A549 (cell line): Measurements from ENCODE around the gene HYAL3. TPM values are rescaled to one million over a fixed set of nuclear protein-coding genes. Genes with fewer than 3 reads are reported as not detected.
A peak's percentile ranks its signal among the peaks of the same experiment; 100 is the strongest.

Experiments used
- ATAC-seq, 2 experiments: fragments of 200-7000 bp in 1 of 2; fragments of >200 bp in 1 of 2; cut with Nextera tagmentation in 1 of 2; cut with Tn5 transposase in 1 of 2; 3 replicates each; pipeline versions ENCODE4 v1.8.0 to v1.9.1; 2018 to 2020; ENCODE audit warnings: mild to moderate bottlenecking in 1 of 2, moderate library complexity in 1 of 2
- CTCF ChIA-PET: fragments of 300-600 bp; sonication (Branson Sonifier 250); formaldehyde crosslinking; extraction: SDS; loops from one replicate; lab custom pipeline; 2021; ENCODE audit warnings: antibody characterized with exemption, inconsistent platforms; lab: Yijun Ruan, JAX
- POLR2A ChIA-PET: fragments of 350-600 bp; formaldehyde crosslinking; extraction: SDS; loops from one replicate; lab custom pipeline; 2021; ENCODE audit warnings: antibody characterized with exemption, inconsistent platforms; lab: Yijun Ruan, JAX
- DNase-seq, 2 experiments: peaks; one replicate each; pipeline versions ENCODE4 v3.0.0 to v3.0.0-alpha.2; 2011 to 2016; ENCODE audit warnings: low read depth in 1 of 2, low spot score in 1 of 2
- FAIRE-seq: peaks from 2 replicates; lab custom pipeline; 2011; peaks lifted over from hg19 to GRCh38; lab: Jason Lieb, UNC
- H3K27ac ChIP-seq, 2 experiments: fragments of >200 bp; sonication (Bioruptor Twin); formaldehyde crosslinking; 3 replicates each; pipeline ENCODE4 v1.5.1; 2016 to 2017
- H3K4me1 ChIP-seq: fragments of >200 bp; sonication (Bioruptor Twin); formaldehyde crosslinking; 3 replicates; pipeline ENCODE4 v1.6.1; 2016
- H3K4me2 ChIP-seq: fragments of >200 bp; sonication (Bioruptor Twin); formaldehyde crosslinking; 3 replicates; pipeline ENCODE4 v1.6.1; 2016
- H3K4me3 ChIP-seq: fragments of >200 bp; sonication (Bioruptor Twin); formaldehyde crosslinking; 3 replicates; pipeline ENCODE4 v1.5.1; 2016
- H3K9me3 ChIP-seq: fragments of >200 bp; sonication (Bioruptor Twin); formaldehyde crosslinking; 3 replicates; pipeline ENCODE4 v1.6.1; 2016
- BHLHE40 ChIP-seq: IDR thresholded peaks from 2 replicates; pipeline ENCODE4 v1.6.1; 2012; ENCODE audit warnings: low read depth, low read length, inconsistent platforms
- CBX2 ChIP-seq: fragments of 200-600 bp; sonication (generic); IDR thresholded peaks from 2 replicates; pipeline ENCODE4 v1.6.1; 2016; ENCODE audit warnings: low read depth, mild to moderate bottlenecking, borderline replicate concordance
- ELK1 ChIP-seq: fragments of 150-350 bp; IDR thresholded peaks from 2 replicates; pipeline ENCODE4 v1.6.1; 2014; ENCODE audit warnings: low read depth, mild to moderate bottlenecking, low read length
- FOSL2 ChIP-seq, 2 experiments: fragments of 450-650 bp in 1 of 2; fragments of >200 bp in 1 of 2; sonication (Bioruptor Twin) in 1 of 2; formaldehyde crosslinking; IDR thresholded peaks; 2 replicates each; pipeline versions ENCODE4 v1.5.0 to v1.6.1; 2016 to 2020; ENCODE audit warnings: mild to moderate bottlenecking in 1 of 2, moderate library complexity in 1 of 2
- GATA3 ChIP-seq: IDR thresholded peaks from 2 replicates; pipeline ENCODE4 v1.6.1; 2012; ENCODE audit warnings: borderline replicate concordance
- HMGXB4 ChIP-seq: fragments of 250-450 bp; sonication (Bioruptor Pico); IDR thresholded peaks from 2 replicates; pipeline ENCODE4 v1.5.0; 2021; ENCODE audit warnings: mild to moderate bottlenecking, moderate library complexity, borderline replicate concordance
- HOXB13 ChIP-seq: fragments of 250-450 bp; sonication (Bioruptor Pico); IDR thresholded peaks from 2 replicates; pipeline ENCODE4 v1.5.0; 2020; ENCODE audit warnings: low read depth, mild to moderate bottlenecking, moderate library complexity
- KDM1A ChIP-seq: fragments of 200-600 bp; sonication (generic); IDR thresholded peaks from 2 replicates; pipeline ENCODE4 v1.6.1; 2016; ENCODE audit warnings: low read depth, mild to moderate bottlenecking
- MAFK ChIP-seq: fragments of 450-650 bp; IDR thresholded peaks from 2 replicates; pipeline ENCODE4 v1.6.1; 2014; ENCODE audit not compliant: partially characterized antibody
- MYC ChIP-seq: IDR thresholded peaks from 2 replicates; pipeline ENCODE4 v1.6.1; 2012; ENCODE audit warnings: mild to moderate bottlenecking, inconsistent platforms, low read length, improper control_type of control experiment, borderline replicate concordance
- NPAS2 ChIP-seq: fragments of 250-450 bp; sonication (Bioruptor Pico); IDR thresholded peaks from 2 replicates; pipeline ENCODE4 v1.8.0; 2022; ENCODE audit warnings: mild to moderate bottlenecking, moderate library complexity, borderline replicate concordance
- RFX5 ChIP-seq: fragments of 450-650 bp; IDR thresholded peaks from 2 replicates; pipeline ENCODE4 v1.7.1; 2014; ENCODE audit warnings: antibody characterized with exemption, mild to moderate bottlenecking, moderate library complexity
- RNF2 ChIP-seq: fragments of 200-600 bp; sonication (generic); IDR thresholded peaks from 2 replicates; pipeline ENCODE4 v1.6.1; 2016; ENCODE audit warnings: low read depth, mild to moderate bottlenecking, antibody characterized with exemption, moderate library complexity, borderline replicate concordance
- ZFP36 ChIP-seq: fragments of 450-650 bp; IDR thresholded peaks from 2 replicates; pipeline ENCODE4 v1.6.1; 2014; ENCODE audit warnings: borderline replicate concordance; ENCODE audit not compliant: partially characterized antibody
- ZSCAN20 ChIP-seq: fragments of 250-450 bp; sonication (Bioruptor Pico); IDR thresholded peaks from 2 replicates; pipeline ENCODE4 v1.8.0; 2022; ENCODE audit warnings: mild to moderate bottlenecking, moderate library complexity
- WGBS: methylation state at CpG from one replicate; pipeline ENCODE4 v1.1.6; 2017; ENCODE audit errors: missing lambda C conversion rate; 5-methylcytosine and 5-hydroxymethylcytosine counted together
- polyA plus RNA-seq, 4 experiments: library from polyadenylated mRNA; depleted of rRNA in 3 of 4; stranded (reverse); fragments of >200 nt; fragmentation: RNase III in 1 of 4; extraction: RNeasy Plus Mini Kit Qiagen cat#74134 plus additional on column Dnase treatment in 1 of 4; gene quantifications; 2 replicates in 3 of 4; 3 replicates in 1 of 4; pipeline ENCODE4 v1.2.3, GENCODE V29; 2011 to 2017

The HYAL3 gene
- polyA plus RNA-seq, 2 of the 4 experiments (the other 2 are of a cell fraction): 3.0 to 5.0 TPM

- CTCF ChIA-PET: interaction anchor here (1.2 to 8.0 kb wide), 6 partner anchors 9 to 150 kb away, joined by 3 to 67 read pairs (median 18); no protein-coding TSS in a partner anchor
- DNase-seq (no peak), FAIRE-seq (no peak), ATAC-seq (no peak)
- no peaks in the 10 kb centered on the region for H3K9me3 ChIP-seq
- peak overlapping the region; percentile 79 to 94 for H3K27ac ChIP-seq
- TF ChIP-seq RNF2: no peak
- POLR2A ChIA-PET: interaction anchor here (0.6 to 2.5 kb wide), 2 partner anchors 9 to 11 kb away, joined by 6 to 10 read pairs; no protein-coding TSS in a partner anchor
- H3K4me1 ChIP-seq: peaks cover 63% of the 10 kb centered on the region
- 94% methylated on average over 10 of the region's 19 CpGs for WGBS
- H3K4me3 ChIP-seq: no peak overlapping the region
- peak overlapping the region; percentile 98 for H3K4me2 ChIP-seq
Observed at GRCh38 chr3:50270422-50271224, 28.6 kb downstream of the HYAL3 start.

- Histone ChIP-seq H3K27ac (peak overlapping the region; percentile 79 to 94), H3K4me2 (peak overlapping the region; percentile 98), H3K4me3 (peak overlapping the region; percentile 42; the same call in 2 of the 3 replicates)
- CTCF ChIA-PET: interaction anchor here (0.9 to 7.4 kb wide), 7 partner anchors 10 to 149 kb away, joined by 3 to 60 read pairs (median 9); no protein-coding TSS in a partner anchor
- POLR2A ChIA-PET: interaction anchor here (0.6 to 2.5 kb wide), 2 partner anchors 9 to 10 kb away, joined by 6 to 10 read pairs; no protein-coding TSS in a partner anchor
- no peak for FAIRE-seq
- TF ChIP-seq FOSL2 (IDR thresholded peaks at IDR 0.05): no peak
- TF ChIP-seq FOSL2 (CRISPR knock-in tag; IDR thresholded peaks at IDR 0.05): peak; percentile 39; the same call in 1 of the 2 replicates
- no peak for TF ChIP-seq RFX5
- TF ChIP-seq, all 56 proteins: peak for 1
- H3K4me1 ChIP-seq: peaks cover 69% of the 10 kb centered on the region
- H3K9me3 ChIP-seq: no peaks in the 10 kb centered on the region
- 83% methylated on average over 8 of the region's 8 CpGs for WGBS
- DNase-seq (peak in 1 of 2 experiments; percentile 50), ATAC-seq (no peak)
Observed at GRCh38 chr3:50269977-50270413, 29.2 kb downstream of the HYAL3 start.

- H3K27ac ChIP-seq: peak overlapping the region; percentile 79 to 94
- no peak for TF ChIP-seq MAFK
- TF ChIP-seq ZSCAN20 (CRISPR knock-in tag): no peak
- no peak for ATAC-seq
- no peak for DNase-seq
- peaks cover 75% of the 10 kb centered on the region for H3K4me1 ChIP-seq
- ChIA-PET POLR2A (interaction anchor here (2.1 to 2.5 kb wide), 2 partner anchors 10 to 23 kb away, joined by 4 to 10 read pairs; no protein-coding TSS in a partner anchor), CTCF (interaction anchor here (0.9 to 7.4 kb wide), 6 partner anchors 9 to 149 kb away, joined by 3 to 60 read pairs (median 7); no protein-coding TSS in a partner anchor)
- H3K4me3 ChIP-seq: peak overlapping the region; percentile 42
- no peaks in the 10 kb centered on the region for H3K9me3 ChIP-seq
- 90% methylated on average over 2 of the region's 4 CpGs for WGBS
- FAIRE-seq: no peak
- H3K4me2 ChIP-seq: peak overlapping the region; percentile 98
Observed at GRCh38 chr3:50269460-50269859, 29.7 kb downstream of the HYAL3 start.

- POLR2A ChIA-PET: interaction anchor here (0.7 to 2.5 kb wide), 3 partner anchors 9 to 33 kb away, joined by 4 to 10 read pairs (median 4); partner anchors contain the start of gene GNAI2
- DNase-seq (peak; percentile 48 to 73), ATAC-seq (peak; percentile 42 to 57; a peak in 5 of 6 replicates), FAIRE-seq (no peak)
- WGBS: 65% methylated on average over 2 of the region's 21 CpGs
- Histone ChIP-seq H3K4me3 (peak within 1 kb of the TSS; percentile 42), H3K9me3 (no peaks in the 10 kb centered on the region), H3K4me2 (peak within 1 kb of the TSS; percentile 98), H3K27ac (peak within 1 kb of the TSS; percentile 79 to 94), H3K4me1 (peaks cover 81% of the 10 kb centered on the region)
- CTCF ChIA-PET: interaction anchor here (0.9 to 7.4 kb wide), 7 partner anchors 9 to 76 kb away, joined by 4 to 60 read pairs (median 9); no protein-coding TSS in a partner anchor
- TF ChIP-seq GATA3: peak; percentile 35; the same call in 1 of the 2 replicates
- no peak for TF ChIP-seq BHLHE40
Observed at GRCh38 chr3:50268703-50269451, 30.3 kb downstream of the HYAL3 start, which contains the start of gene SEMA3B. Gene SEMA3B, plus strand, starts transcription at chr3:50269147. Its CDS starts 94 bp downstream, at chr3:50269241.

GRCh38 chr3:50268276-50268675 is 30.9 kb downstream of the HYAL3 start:
- no peak overlapping the region for H3K4me3 ChIP-seq
- no peak for TF ChIP-seq ZFP36
- TF ChIP-seq HOXB13 (CRISPR knock-in tag): no peak
- no peak for TF ChIP-seq NPAS2
- TF ChIP-seq GATA3: no peak
- no peak for TF ChIP-seq RFX5
- TF ChIP-seq KDM1A: no peak
- TF ChIP-seq MYC: no peak
- TF ChIP-seq FOSL2 (IDR thresholded peaks at IDR 0.05): no peak
- TF ChIP-seq FOSL2 (CRISPR knock-in tag; IDR thresholded peaks at IDR 0.05): no peak
- no peak for TF ChIP-seq CBX2
- no peak for TF ChIP-seq ELK1
- TF ChIP-seq HMGXB4 (CRISPR knock-in tag): no peak
- POLR2A ChIA-PET: interaction anchor here (2.1 kb wide), 1 partner anchor 22 kb away, joined by 4 read pairs; no protein-coding TSS in a partner anchor
- 42% methylated on average over 3 of the region's 3 CpGs for WGBS
- FAIRE-seq: no peak
- H3K4me1 ChIP-seq: peaks cover 84% of the 10 kb centered on the region
- ATAC-seq: no peak
- CTCF ChIA-PET: interaction anchor here (1.5 to 7.4 kb wide), 6 partner anchors 12 to 76 kb away, joined by 6 to 60 read pairs (median 10); no protein-coding TSS in a partner anchor
- H3K9me3 ChIP-seq: no peaks in the 10 kb centered on the region
- H3K4me2 ChIP-seq: peak overlapping the region; percentile 98
- no peak for DNase-seq
- peak overlapping the region; percentile 79 to 94; a peak in 5 of 6 replicates for H3K27ac ChIP-seq
